GM12801 (cell line): ENCODE measurements around the gene EML4.

Source experiments
- TF ChIP-seq, protein P1 (sequence below): IDR thresholded peaks from one replicate; pipeline ENCODE4 v1.5.1; 2011; ENCODE audit warnings: control low read depth; ENCODE audit not compliant: insufficient read length; ENCODE audit errors: extremely low read depth

Gene EML4

DNA sequence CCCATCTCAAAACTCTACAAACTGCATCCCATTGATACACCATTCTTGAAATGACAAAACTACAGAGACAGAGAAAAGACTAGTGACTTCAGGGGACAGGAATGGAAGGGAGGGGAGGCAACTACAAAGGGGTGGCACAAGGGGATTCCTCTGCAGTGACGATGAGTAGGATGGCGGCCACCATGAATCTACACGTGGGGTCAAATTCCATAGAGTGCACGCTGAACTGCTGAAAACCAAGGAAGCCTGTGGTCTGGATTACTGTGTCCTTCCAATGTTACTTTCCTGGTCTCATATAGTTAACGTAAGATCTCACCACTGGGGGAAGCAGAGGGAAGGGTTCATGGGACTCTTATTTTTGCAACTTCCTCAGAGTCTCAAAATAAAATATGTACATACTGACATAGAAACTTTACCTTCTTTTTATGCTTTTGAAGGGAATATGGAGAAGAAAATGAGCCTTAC is 168.2 kb downstream of the EML4 start:
- TF ChIP-seq, protein P1, sequence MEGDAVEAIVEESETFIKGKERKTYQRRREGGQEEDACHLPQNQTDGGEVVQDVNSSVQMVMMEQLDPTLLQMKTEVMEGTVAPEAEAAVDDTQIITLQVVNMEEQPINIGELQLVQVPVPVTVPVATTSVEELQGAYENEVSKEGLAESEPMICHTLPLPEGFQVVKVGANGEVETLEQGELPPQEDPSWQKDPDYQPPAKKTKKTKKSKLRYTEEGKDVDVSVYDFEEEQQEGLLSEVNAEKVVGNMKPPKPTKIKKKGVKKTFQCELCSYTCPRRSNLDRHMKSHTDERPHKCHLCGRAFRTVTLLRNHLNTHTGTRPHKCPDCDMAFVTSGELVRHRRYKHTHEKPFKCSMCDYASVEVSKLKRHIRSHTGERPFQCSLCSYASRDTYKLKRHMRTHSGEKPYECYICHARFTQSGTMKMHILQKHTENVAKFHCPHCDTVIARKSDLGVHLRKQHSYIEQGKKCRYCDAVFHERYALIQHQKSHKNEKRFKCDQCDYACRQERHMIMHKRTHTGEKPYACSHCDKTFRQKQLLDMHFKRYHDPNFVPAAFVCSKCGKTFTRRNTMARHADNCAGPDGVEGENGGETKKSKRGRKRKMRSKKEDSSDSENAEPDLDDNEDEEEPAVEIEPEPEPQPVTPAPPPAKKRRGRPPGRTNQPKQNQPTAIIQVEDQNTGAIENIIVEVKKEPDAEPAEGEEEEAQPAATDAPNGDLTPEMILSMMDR: no peak

DNA sequence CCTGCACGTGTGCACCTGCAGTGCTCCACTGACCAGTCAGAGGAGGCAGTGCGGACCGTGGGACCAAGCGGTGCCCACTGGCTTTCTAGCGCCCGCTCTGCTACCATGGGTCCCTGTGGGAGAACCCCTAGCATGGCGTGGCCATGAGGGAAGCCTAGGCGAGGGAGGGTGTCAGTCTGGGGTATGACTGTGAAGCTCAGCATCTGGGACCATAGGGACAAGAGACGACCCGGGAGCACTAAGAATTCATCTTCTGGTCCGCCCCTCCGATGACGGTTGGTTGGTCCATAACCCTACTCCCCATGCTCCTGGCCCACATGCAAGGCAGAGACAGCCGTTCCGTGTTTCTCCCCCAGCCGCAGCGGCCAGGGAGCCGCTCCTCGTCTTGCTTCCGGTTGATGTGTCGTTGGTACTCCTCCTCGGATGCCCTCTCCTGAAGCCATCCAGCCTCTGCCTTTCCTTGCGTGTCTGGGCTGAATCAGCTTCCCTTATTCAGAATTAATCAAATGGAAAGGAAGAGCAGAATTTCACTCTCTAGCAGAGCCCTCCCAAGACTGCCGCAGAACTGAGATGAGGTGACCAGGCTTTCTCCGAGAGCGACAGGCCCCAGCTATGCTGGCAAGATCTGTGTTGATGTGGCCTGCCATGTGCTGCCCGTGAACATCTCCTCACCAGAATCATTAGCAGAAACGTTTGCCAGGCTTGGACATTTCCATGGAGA is 168.9 kb downstream of the EML4 start:
- TF ChIP-seq, protein P1: no peak

DNA sequence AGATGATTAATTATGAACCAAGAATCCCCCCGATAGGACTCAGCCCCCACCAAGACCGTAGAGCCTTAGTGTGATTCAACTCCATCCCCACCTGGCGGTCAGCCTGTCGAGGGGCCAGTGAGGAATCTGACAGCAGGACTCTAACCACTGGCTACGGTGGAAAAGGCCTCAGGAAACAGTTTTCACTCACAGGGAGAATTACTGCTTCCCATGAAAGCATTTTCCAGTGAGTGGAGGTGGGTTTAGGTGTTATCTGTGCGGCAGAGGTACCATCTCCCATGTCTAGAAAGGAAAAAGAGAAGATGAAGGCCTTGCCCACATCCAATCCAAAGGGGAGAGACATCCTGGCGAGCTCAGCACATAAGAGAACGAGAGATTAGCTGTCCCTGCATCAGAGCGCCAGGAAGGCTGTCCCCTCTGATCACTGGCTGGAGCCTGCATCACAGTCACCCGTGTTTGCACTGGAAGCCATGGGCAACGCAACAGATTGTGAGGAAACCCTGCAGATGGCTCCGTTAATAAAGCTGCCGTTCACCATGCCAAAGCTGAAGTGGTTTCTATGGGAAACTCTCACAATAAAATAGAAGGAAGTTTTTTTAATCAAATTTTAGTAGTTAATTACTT is 169.5 kb downstream of the EML4 start:
- TF ChIP-seq, protein P1: no peak

DNA sequence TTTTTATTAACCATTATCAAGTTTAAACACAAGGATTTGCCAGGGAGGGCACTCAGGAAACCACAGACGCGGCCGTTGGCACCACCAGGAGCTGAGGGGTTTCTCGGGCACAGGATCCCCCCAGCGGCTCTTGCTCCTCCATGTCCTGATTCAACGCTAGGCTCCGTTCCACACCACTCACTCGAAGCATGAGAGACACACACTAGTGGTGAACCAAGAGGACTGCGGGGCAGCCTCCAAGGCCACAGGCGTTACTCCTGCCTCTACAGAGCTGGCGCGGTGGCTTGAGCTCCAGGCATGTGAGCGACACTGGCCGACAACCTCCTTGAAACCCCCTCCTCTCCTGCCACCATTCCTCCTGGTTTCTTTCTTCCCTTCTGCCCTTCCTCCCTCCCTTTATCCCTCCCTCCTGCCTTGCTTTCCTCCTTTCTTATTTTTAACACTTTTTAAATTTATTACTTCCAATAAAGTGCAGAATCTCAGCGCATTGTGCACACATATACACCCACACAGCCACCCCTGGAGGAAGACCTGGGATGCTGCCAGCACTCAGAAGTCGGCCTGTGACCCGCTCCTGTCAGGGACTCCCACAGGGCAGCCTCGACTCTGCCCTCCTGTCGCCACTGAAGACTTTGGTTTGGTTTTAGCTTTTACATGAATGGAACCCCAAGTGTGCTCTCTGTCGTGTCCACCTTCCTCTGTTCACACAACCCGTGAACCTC is 170.2 kb downstream of the EML4 start:
- TF ChIP-seq, protein P1: no peak

DNA sequence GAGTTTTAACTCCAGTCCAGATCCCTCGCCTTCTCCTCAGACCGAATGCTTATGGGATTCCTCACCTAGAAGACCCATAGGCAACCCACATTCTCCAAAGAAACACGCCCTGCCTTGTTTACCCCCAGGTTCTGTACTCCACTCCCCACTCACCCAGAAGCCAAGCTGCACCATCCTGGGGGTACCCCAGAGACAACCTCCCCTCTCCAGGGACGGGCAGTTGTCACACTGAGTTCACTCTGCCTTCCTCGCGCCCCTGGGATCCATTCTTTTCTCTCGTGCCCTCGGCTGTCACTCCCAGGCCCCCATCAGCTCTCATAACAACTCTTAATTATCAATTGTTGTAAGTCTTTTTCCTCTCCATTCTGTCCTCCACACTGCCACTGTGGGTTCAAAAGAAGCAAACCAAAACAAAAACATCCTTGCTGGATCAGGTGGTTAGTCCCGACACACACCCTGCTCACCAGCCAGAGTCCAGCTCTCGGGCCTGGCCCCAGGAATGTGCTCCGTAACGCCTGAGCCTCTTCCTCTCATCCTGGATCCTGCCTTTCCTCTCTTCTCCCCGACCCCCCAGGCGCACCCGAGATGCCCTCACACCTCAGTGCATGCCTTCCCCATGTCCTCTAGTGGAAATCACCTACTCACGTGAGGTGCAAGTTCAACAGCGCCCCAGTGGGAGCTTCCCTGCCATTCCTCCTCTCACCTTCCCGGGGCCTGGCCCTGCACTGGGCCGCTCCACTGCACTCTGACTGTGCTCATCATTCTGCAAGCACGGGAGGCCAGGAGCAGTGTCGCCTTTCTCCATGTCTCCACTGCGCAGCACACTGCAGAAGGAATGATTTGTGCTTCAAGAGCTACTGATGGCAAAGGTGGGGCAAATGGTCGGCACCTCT is 171.1 kb downstream of the EML4 start:
- TF ChIP-seq, protein P1: no peak

DNA sequence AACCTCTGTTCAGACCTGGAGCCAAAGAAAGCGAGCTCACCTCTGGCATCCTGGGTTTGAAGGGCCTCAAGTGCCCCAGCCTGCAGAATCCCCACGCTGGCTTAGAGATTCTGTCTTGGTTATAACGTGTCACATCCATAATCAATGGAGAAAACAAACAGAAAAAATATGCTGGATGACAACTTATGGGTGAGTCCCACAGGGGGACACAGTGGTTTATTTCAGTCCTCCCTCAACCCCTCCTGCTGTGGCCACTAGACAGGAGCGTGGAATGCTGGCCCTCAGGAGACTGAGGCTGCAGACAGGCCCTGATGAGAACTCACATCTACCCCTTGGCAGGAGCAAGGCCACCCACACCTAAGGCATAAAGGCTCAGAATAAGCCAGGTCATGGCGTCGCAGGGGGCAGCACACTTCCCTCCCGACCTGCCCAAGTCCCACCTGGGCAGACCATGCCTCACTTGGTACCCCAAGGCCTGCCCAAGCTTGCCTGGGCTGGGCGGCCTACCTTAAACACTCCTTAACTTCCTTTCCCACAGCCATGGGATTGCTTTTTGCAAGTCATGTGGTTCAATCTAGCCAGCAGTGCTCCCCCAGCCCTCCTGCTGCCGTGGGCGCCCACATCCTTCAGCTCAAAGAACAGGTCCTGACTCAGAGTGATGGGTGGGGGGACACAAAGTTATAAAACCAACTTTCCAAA is 171.9 kb downstream of the EML4 start:
- TF ChIP-seq, protein P1: no peak
